ENCODE results near the gene CERS1.

CERS1 gene

GRCh38 chr19:18870531-18871172 is 25.3 kb downstream of the CERS1 start:
- DNase-seq (ENCODE audit: low read depth in 2 of 2) = no peak

- no peak for DNase-seq (ENCODE audit: low read depth in 2 of 2)
These were observed 26.0 kb downstream of the CERS1 start for GRCh38 chr19:18869781-18870530.

GRCh38 chr19:18869023-18869618 is 26.8 kb downstream of the CERS1 start:
- DNase-seq (ENCODE audit: low read depth in 2 of 2) = no peak

GRCh38 chr19:18868380-18869022 is 27.5 kb downstream of the CERS1 start:
- no peak for DNase-seq (ENCODE audit: low read depth in 2 of 2)

GRCh38 chr19:18867751-18868150 is 28.2 kb downstream of the CERS1 start:
- no peak for DNase-seq (ENCODE audit: low read depth in 2 of 2)

GRCh38 chr19:18867199-18867598 is 28.8 kb downstream of the CERS1 start:
- no peak for DNase-seq (ENCODE audit: low read depth in 2 of 2)

GRCh38 chr19:18866800-18867123 is 29.2 kb downstream of the CERS1 start:
- no peak for DNase-seq (ENCODE audit: low read depth in 2 of 2)

- peak; percentile 14 to 37 for DNase-seq (ENCODE audit: low read depth in 2 of 2)
These were observed 29.8 kb downstream of the CERS1 start for GRCh38 chr19:18865973-18866799.

- DNase-seq (ENCODE audit: low read depth in 2 of 2) = no peak
These were observed 30.6 kb downstream of the CERS1 start for GRCh38 chr19:18865106-18865972.

- no peak for DNase-seq (ENCODE audit: low read depth in 2 of 2)
These were observed 32.1 kb downstream of the CERS1 start for GRCh38 chr19:18863843-18864362.

- no peak for DNase-seq (ENCODE audit: low read depth in 2 of 2)
These were observed 32.7 kb downstream of the CERS1 start for GRCh38 chr19:18862976-18863842.

GRCh38 chr19:18861917-18862316 is 34.0 kb downstream of the CERS1 start:
- DNase-seq (ENCODE audit: low read depth in 2 of 2) = no peak

GRCh38 chr19:18861235-18861634 is 34.7 kb downstream of the CERS1 start:
- DNase-seq (ENCODE audit: low read depth in 2 of 2) = no peak

- DNase-seq (ENCODE audit: low read depth in 2 of 2) = no peak
These were observed 35.2 kb downstream of the CERS1 start for GRCh38 chr19:18860725-18861124.

GRCh38 chr19:18860302-18860700 is 35.7 kb downstream of the CERS1 start:
- no peak for DNase-seq (ENCODE audit: low read depth in 2 of 2)

GRCh38 chr19:18859676-18860301 is 36.2 kb downstream of the CERS1 start:
- no peak for DNase-seq (ENCODE audit: low read depth in 2 of 2)

- DNase-seq (ENCODE audit: low read depth in 2 of 2) = no peak
These were observed 36.9 kb downstream of the CERS1 start for GRCh38 chr19:18858906-18859646.

- no peak for DNase-seq (ENCODE audit: low read depth in 2 of 2)
These were observed 38.7 kb downstream of the CERS1 start for GRCh38 chr19:18857223-18857622.

All from stimulated activated CD8-positive, alpha-beta memory T cell treated with anti-CD3 and anti-CD28 coated beads, Interleukin-2, amount 100 ng/mL, for 1 hour (primary cell).